ENCODE measurements around the gene PPP1R2B.
"Not testable (repeated sequence)": the region's sequence is repeated elsewhere in the genome, so short reads cannot be mapped to it uniquely, and the experiment has no call there.

Gene PPP1R2B

DNA sequence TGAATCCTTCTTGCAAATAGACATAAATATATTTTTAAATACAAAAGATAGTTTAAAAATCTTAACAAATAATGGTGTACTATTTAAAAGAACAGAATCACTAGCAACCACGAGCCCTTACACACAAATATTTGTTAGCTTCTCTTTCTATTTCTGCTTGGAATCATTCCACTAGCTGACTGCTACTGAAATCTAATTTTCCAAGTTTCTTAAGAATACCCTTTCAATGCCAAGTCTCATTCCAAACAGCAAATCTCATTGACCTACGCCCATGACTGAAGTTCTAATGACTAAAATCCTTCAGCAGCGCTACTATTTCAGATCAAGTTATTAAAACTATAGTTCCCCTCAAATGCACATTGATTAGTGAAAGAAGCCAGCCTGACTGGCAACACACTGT lies 13.2 kb upstream of the PPP1R2B start:
- Histone ChIP-seq H3K9me3 (ENCODE audit: control extremely low read depth in 1 of 5, control insufficient read depth in 4 of 5, insufficient read depth in 2 of 5, low read depth in 1 of 5, low read length in 4 of 5) (no peaks in the 10 kb centered on the region), H3K4me1 (ENCODE audit: control extremely low read depth in 1 of 4, control insufficient read depth in 4 of 4, insufficient read depth in 4 of 4, low read length in 3 of 4) (no peaks in the 10 kb centered on the region), H3K36me3 (ENCODE audit: control insufficient read depth in 4 of 4, insufficient read depth in 4 of 4, low read length in 3 of 4) (no peaks in the 10 kb centered on the region), H3K4me3 (ENCODE audit: control insufficient read depth in 1 of 7, extremely low read depth in 1 of 7, insufficient read depth in 4 of 7, low read depth in 2 of 7, low read length in 6 of 7) (no peak overlapping the region), H3K27me3 (replicated peaks in 2 of 5; ENCODE audit: control insufficient read depth in 4 of 5, insufficient read depth in 5 of 5, low read length in 4 of 5) (peaks cover 0 to 2% (median 0%) of the 10 kb centered on the region in 5 experiments), H3K27ac (ENCODE audit: insufficient read depth in 1 of 2, low read depth in 1 of 2, low read length in 2 of 2, poor library complexity in 1 of 2, severe bottlenecking in 2 of 2) (no peak overlapping the region)
- ChIA-PET CTCF (no interaction called here), POLR2A (no interaction called here)
- 100% methylated on average over 1 of the region's 3 CpGs for WGBS (ENCODE audit: insufficient coverage)
- no peak for DNase-seq

DNA sequence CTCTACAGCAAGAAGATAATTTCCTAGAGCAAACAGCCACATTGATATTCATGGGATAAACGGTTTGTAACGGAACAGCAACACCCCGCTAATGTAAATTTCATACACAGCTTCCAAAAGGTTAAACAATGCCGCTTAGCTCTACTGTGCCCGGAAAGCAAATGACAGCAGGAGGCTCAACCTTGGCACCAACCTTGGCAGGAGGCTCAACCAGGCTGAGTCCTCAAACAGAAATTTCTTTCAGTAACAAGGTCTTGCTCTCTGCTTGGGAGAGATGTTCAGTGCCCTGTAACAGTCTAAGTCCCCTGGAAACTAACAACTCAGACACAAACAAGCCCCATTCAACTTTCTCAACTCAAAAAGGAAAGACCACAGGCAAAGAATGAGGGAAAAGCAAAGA lies 11.1 kb upstream of the PPP1R2B start:
- ChIA-PET CTCF (no interaction called here), POLR2A (no interaction called here)
- WGBS (ENCODE audit: insufficient coverage): 91% methylated on average over 5 of the region's 5 CpGs
- no peak overlapping the region for H3K4me3 ChIP-seq (ENCODE audit: control insufficient read depth in 1 of 7, extremely low read depth in 1 of 7, insufficient read depth in 4 of 7, low read depth in 2 of 7, low read length in 6 of 7)
- H3K9me3 ChIP-seq (ENCODE audit: control extremely low read depth in 1 of 5, control insufficient read depth in 4 of 5, insufficient read depth in 2 of 5, low read depth in 1 of 5, low read length in 4 of 5): no peaks in the 10 kb centered on the region
- peaks cover 0 to 2% (median 0%) of the 10 kb centered on the region in 5 experiments for H3K27me3 ChIP-seq (replicated peaks in 2 of 5; ENCODE audit: control insufficient read depth in 4 of 5, insufficient read depth in 5 of 5, low read length in 4 of 5)
- H3K36me3 ChIP-seq (ENCODE audit: control insufficient read depth in 4 of 4, insufficient read depth in 4 of 4, low read length in 3 of 4): no peaks in the 10 kb centered on the region
- H3K4me1 ChIP-seq (ENCODE audit: control extremely low read depth in 1 of 4, control insufficient read depth in 4 of 4, insufficient read depth in 4 of 4, low read length in 3 of 4): no peaks in the 10 kb centered on the region
- no peak for DNase-seq
- no peak overlapping the region for H3K27ac ChIP-seq (ENCODE audit: insufficient read depth in 1 of 2, low read depth in 1 of 2, low read length in 2 of 2, poor library complexity in 1 of 2, severe bottlenecking in 2 of 2)

DNA sequence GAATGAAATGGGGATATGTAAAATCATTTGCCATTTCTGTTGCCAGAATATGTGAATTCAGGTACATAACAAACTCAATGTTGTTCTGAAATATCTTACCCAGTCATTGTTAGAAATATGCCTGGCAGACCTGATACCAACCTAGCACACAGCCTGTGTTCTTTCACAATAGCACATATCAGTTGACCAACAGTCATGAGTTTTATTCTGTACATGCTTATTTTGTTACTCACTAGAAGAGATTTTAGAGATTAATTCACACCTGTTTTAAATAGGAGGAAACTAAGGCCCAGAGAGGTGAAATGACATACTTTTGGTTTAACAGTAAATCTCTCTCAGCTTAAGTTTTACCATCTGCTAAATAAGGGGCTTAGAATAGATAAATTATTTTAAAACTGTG lies 8.4 kb upstream of the PPP1R2B start:
- POLR2A ChIA-PET: no interaction called here
- no peak overlapping the region for H3K4me3 ChIP-seq (ENCODE audit: control insufficient read depth in 1 of 7, extremely low read depth in 1 of 7, insufficient read depth in 4 of 7, low read depth in 2 of 7, low read length in 6 of 7)
- no peaks in the 10 kb centered on the region for H3K4me1 ChIP-seq (ENCODE audit: control extremely low read depth in 1 of 4, control insufficient read depth in 4 of 4, insufficient read depth in 4 of 4, low read length in 3 of 4)
- H3K9me3 ChIP-seq (ENCODE audit: control extremely low read depth in 1 of 5, control insufficient read depth in 4 of 5, insufficient read depth in 2 of 5, low read depth in 1 of 5, low read length in 4 of 5): no peaks in the 10 kb centered on the region
- CTCF ChIA-PET: no interaction called here
- H3K27ac ChIP-seq (ENCODE audit: insufficient read depth in 1 of 2, low read depth in 1 of 2, low read length in 2 of 2, poor library complexity in 1 of 2, severe bottlenecking in 2 of 2): no peak overlapping the region
- peaks cover 0 to 2% (median 0%) of the 10 kb centered on the region in 5 experiments for H3K27me3 ChIP-seq (replicated peaks in 2 of 5; ENCODE audit: control insufficient read depth in 4 of 5, insufficient read depth in 5 of 5, low read length in 4 of 5)
- DNase-seq: no peak
- H3K36me3 ChIP-seq (ENCODE audit: control insufficient read depth in 4 of 4, insufficient read depth in 4 of 4, low read length in 3 of 4): no peaks in the 10 kb centered on the region

DNA sequence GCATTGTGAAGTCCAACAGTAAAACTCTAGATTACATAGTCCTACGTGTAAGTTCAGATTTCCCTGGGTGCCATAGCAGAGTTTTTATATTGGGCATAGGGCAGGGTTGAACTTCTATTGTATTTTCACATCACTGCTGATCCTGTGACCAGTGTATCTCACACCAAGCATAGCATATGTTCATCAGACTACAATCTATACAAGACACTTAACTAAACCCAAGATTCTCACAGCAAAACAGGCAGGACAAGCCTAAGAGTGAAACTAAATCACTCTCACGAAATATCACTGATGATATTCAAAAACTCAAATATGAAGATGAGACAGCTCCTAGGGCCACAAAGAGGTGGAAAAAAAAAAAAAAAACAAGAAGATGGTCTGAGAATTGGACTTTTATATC lies 3.2 kb upstream of the PPP1R2B start:
- no peaks in the 10 kb centered on the region for H3K4me1 ChIP-seq (ENCODE audit: control extremely low read depth in 1 of 4, control insufficient read depth in 4 of 4, insufficient read depth in 4 of 4, low read length in 3 of 4)
- H3K36me3 ChIP-seq (ENCODE audit: control insufficient read depth in 4 of 4, insufficient read depth in 4 of 4, low read length in 3 of 4): no peaks in the 10 kb centered on the region
- H3K27ac ChIP-seq (ENCODE audit: insufficient read depth in 1 of 2, low read depth in 1 of 2, low read length in 2 of 2, poor library complexity in 1 of 2, severe bottlenecking in 2 of 2): no peak overlapping the region
- DNase-seq: no peak
- POLR2A ChIA-PET: no interaction called here
- peaks cover 0 to 4% (median 0%) of the 10 kb centered on the region in 5 experiments for H3K9me3 ChIP-seq (ENCODE audit: control extremely low read depth in 1 of 5, control insufficient read depth in 4 of 5, insufficient read depth in 2 of 5, low read depth in 1 of 5, low read length in 4 of 5)
- peaks cover 0 to 10% (median 3%) of the 10 kb centered on the region in 5 experiments for H3K27me3 ChIP-seq (replicated peaks in 2 of 5; ENCODE audit: control insufficient read depth in 4 of 5, insufficient read depth in 5 of 5, low read length in 4 of 5)
- 80% methylated on average over 1 of the region's 2 CpGs for WGBS (ENCODE audit: insufficient coverage)
- CTCF ChIA-PET: no interaction called here
- H3K4me3 ChIP-seq (ENCODE audit: control insufficient read depth in 1 of 7, extremely low read depth in 1 of 7, insufficient read depth in 4 of 7, low read depth in 2 of 7, low read length in 6 of 7): no peak overlapping the region

DNA sequence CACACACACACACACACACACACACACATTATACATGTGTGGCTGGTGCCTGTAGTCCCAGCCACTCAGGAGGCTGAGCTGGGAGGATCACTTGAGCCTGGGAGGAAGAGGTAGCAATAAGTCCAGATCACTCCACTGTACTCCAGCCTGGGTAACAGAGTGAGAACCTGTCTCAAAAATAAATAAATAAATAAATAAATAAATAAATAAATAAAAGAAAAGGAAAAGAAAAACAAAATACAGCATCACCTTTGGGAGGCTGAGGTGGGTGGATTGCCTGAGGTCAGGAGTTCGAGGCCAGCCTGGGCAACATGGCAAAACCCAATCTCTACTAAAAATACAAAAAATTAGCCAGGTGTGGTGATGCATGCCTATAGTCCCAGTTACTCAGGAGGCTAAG lies 1.6 kb upstream of the PPP1R2B start:
- POLR2A ChIA-PET; H3K4me1 ChIP-seq (ENCODE audit: control extremely low read depth in 1 of 4, control insufficient read depth in 4 of 4, insufficient read depth in 4 of 4, low read length in 3 of 4); DNase-seq; H3K9me3 ChIP-seq (ENCODE audit: control extremely low read depth in 1 of 5, control insufficient read depth in 4 of 5, insufficient read depth in 2 of 5, low read depth in 1 of 5, low read length in 4 of 5); H3K36me3 ChIP-seq (ENCODE audit: control insufficient read depth in 4 of 4, insufficient read depth in 4 of 4, low read length in 3 of 4); H3K4me3 ChIP-seq (ENCODE audit: control insufficient read depth in 1 of 7, extremely low read depth in 1 of 7, insufficient read depth in 4 of 7, low read depth in 2 of 7, low read length in 6 of 7); CTCF ChIA-PET; H3K27ac ChIP-seq (ENCODE audit: insufficient read depth in 1 of 2, low read depth in 1 of 2, low read length in 2 of 2, poor library complexity in 1 of 2, severe bottlenecking in 2 of 2): not testable (repeated sequence)
- WGBS (ENCODE audit: insufficient coverage): 100% methylated on average over 1 of the region's 1 CpG
- H3K27me3 ChIP-seq (replicated peaks in 2 of 5; ENCODE audit: control insufficient read depth in 4 of 5, insufficient read depth in 5 of 5, low read length in 4 of 5): peaks cover 0 to 10% (median 3%) of the 10 kb centered on the region in 5 experiments

DNA sequence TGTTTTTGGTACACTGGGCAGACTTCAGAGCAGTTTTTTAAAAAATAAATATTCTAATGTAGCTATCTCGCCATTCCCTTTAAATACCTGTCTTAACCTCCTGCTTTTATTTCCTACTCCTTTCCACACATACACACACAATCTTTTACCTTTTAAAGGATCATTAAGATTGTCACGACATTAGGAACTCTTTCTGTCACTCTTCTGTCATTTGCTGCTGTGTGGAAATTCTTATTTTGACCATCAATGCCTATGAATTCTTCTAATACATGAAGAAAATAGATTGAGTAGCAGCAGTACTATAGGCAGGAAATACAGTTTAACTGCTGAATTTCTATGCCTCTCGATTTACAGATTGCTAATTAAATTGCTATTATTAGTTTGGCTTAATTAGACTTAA lies 1.8 kb downstream of the PPP1R2B start:
- WGBS (ENCODE audit: insufficient coverage): 100% methylated on average over 1 of the region's 3 CpGs
- CTCF ChIA-PET: no interaction called here

DNA sequence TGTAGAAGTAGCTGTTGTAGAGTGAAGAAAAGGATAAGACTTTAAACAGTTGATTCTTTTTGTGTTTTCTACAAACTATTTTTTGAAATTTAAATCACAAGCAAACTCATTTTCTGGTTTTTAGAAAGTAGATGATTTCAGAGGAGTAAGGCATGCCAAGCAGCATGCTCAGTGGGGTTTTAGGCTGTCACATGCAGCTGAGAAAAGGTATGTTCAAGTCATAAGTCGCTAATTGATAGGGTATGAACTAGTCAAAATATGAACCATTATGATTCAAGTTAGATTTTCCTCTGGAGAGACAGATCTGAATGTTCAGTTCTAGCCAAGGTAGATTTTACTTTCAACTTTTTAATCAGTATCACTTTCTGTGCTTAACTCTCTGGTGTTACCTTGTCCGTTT lies 3.0 kb downstream of the PPP1R2B start:
- H3K36me3 ChIP-seq (ENCODE audit: control insufficient read depth in 4 of 4, insufficient read depth in 4 of 4, low read length in 3 of 4); H3K4me3 ChIP-seq (ENCODE audit: control insufficient read depth in 1 of 7, extremely low read depth in 1 of 7, insufficient read depth in 4 of 7, low read depth in 2 of 7, low read length in 6 of 7); H3K4me1 ChIP-seq (ENCODE audit: control extremely low read depth in 1 of 4, control insufficient read depth in 4 of 4, insufficient read depth in 4 of 4, low read length in 3 of 4); CTCF ChIA-PET; H3K9me3 ChIP-seq (ENCODE audit: control extremely low read depth in 1 of 5, control insufficient read depth in 4 of 5, insufficient read depth in 2 of 5, low read depth in 1 of 5, low read length in 4 of 5); DNase-seq; POLR2A ChIA-PET; H3K27ac ChIP-seq (ENCODE audit: insufficient read depth in 1 of 2, low read depth in 1 of 2, low read length in 2 of 2, poor library complexity in 1 of 2, severe bottlenecking in 2 of 2): not testable (repeated sequence)
- H3K27me3 ChIP-seq (replicated peaks in 2 of 5; ENCODE audit: control insufficient read depth in 4 of 5, insufficient read depth in 5 of 5, low read length in 4 of 5): peaks cover 0 to 10% (median 3%) of the 10 kb centered on the region in 5 experiments
- WGBS (ENCODE audit: insufficient coverage): 100% methylated on average over 1 of the region's 2 CpGs

More for the DNA sequence above, 1.8 kb downstream of the PPP1R2B start:
- no peak overlapping the region for H3K4me3 ChIP-seq (ENCODE audit: control insufficient read depth in 1 of 7, extremely low read depth in 1 of 7, insufficient read depth in 4 of 7, low read depth in 2 of 7, low read length in 6 of 7)
- POLR2A ChIA-PET: no interaction called here
- peaks cover 0 to 8% (median 0%) of the 10 kb centered on the region in 5 experiments for H3K9me3 ChIP-seq (ENCODE audit: control extremely low read depth in 1 of 5, control insufficient read depth in 4 of 5, insufficient read depth in 2 of 5, low read depth in 1 of 5, low read length in 4 of 5)
- peaks cover 0 to 10% (median 3%) of the 10 kb centered on the region in 5 experiments for H3K27me3 ChIP-seq (replicated peaks in 2 of 5; ENCODE audit: control insufficient read depth in 4 of 5, insufficient read depth in 5 of 5, low read length in 4 of 5)
- DNase-seq: no peak
- no peak overlapping the region for H3K27ac ChIP-seq (ENCODE audit: insufficient read depth in 1 of 2, low read depth in 1 of 2, low read length in 2 of 2, poor library complexity in 1 of 2, severe bottlenecking in 2 of 2)
- H3K36me3 ChIP-seq (ENCODE audit: control insufficient read depth in 4 of 4, insufficient read depth in 4 of 4, low read length in 3 of 4): no peaks in the 10 kb centered on the region
- H3K4me1 ChIP-seq (ENCODE audit: control extremely low read depth in 1 of 4, control insufficient read depth in 4 of 4, insufficient read depth in 4 of 4, low read length in 3 of 4): no peaks in the 10 kb centered on the region
